Activated T-cell treated with anti-CD3 and anti-CD28 coated beads for 48 hours (primary cell): ENCODE measurements around the gene SCLY.
"Not testable (repeated sequence)": the region's sequence is repeated elsewhere in the genome, so short reads cannot be mapped to it uniquely, and the experiment has no call there.

Source experiments
- DNase-seq: peaks from one replicate; pipeline ENCODE4 v3.0.0-alpha.2; 2020; ENCODE audit warnings: low read depth

Gene SCLY

GRCh38 chr2:238113611-238114010 lies 52.8 kb downstream of the SCLY start:
- DNase-seq = no peak

GRCh38 chr2:238114331-238114841 lies 53.6 kb downstream of the SCLY start:
- no peak for DNase-seq

- no peak for DNase-seq
These were observed 54.3 kb downstream of the SCLY start for GRCh38 chr2:238114851-238115660.

- not testable (repeated sequence) for DNase-seq
These were observed 54.9 kb downstream of the SCLY start for GRCh38 chr2:238115709-238116108.

GRCh38 chr2:238116298-238117198 lies 55.7 kb downstream of the SCLY start:
- no peak for DNase-seq

- no peak for DNase-seq
These were observed 56.7 kb downstream of the SCLY start for GRCh38 chr2:238117199-238118154.

GRCh38 chr2:238119756-238120462 lies 59.1 kb downstream of the SCLY start:
- DNase-seq = no peak

GRCh38 chr2:238120463-238121298 lies 59.9 kb downstream of the SCLY start:
- no peak for DNase-seq

GRCh38 chr2:238121511-238122286 lies 60.9 kb downstream of the SCLY start:
- DNase-seq = no peak

- DNase-seq = no peak
These were observed 61.8 kb downstream of the SCLY start for GRCh38 chr2:238122287-238123217.

- no peak for DNase-seq
These were observed 62.6 kb downstream of the SCLY start for GRCh38 chr2:238123218-238123971.

- DNase-seq = no peak
These were observed 63.2 kb downstream of the SCLY start for GRCh38 chr2:238123991-238124470.

GRCh38 chr2:238124488-238125126 lies 63.8 kb downstream of the SCLY start:
- no peak for DNase-seq

GRCh38 chr2:238125127-238125885 lies 64.5 kb downstream of the SCLY start:
- no peak for DNase-seq

- DNase-seq = no peak
These were observed 65.5 kb downstream of the SCLY start for GRCh38 chr2:238126338-238126737.

GRCh38 chr2:238126775-238127164 lies 66.0 kb downstream of the SCLY start:
- no peak for DNase-seq
